Measurements from ENCODE around the gene EXOC3. TPM values are rescaled to one million over a fixed set of nuclear protein-coding genes. Genes with fewer than 3 reads are reported as not detected.

Gene EXOC3
- total RNA-seq, 1 experiment from 2014 or later, result 55.0 TPM

DNA sequence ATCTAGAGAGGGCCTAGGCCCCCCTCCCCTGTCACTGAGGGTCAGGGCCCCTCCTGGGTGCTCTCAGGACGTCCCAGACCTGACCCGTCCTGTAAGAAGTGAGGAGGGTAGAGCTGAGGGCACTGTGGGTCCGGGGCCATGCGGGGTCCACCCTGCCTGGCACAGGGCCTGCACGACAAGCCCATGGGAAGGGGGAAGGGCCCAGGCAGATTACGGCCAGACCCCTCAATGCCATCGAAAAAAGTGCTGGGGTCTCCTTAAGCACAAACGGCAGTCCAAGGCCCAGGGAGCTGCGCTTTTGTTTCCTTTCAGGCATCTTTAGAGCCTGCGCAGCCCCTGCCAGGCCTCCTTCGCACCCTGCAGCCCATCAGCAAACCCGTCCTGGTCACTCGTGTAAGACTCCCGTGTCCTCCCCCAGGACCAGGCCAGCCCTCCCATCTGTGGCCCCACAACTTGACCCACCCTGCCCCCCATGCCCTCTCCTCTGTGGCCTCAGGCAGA lies 4.4 kb upstream of the EXOC3 start:
- BruUV-seq (replicated peaks), result no TSS peak

DNA sequence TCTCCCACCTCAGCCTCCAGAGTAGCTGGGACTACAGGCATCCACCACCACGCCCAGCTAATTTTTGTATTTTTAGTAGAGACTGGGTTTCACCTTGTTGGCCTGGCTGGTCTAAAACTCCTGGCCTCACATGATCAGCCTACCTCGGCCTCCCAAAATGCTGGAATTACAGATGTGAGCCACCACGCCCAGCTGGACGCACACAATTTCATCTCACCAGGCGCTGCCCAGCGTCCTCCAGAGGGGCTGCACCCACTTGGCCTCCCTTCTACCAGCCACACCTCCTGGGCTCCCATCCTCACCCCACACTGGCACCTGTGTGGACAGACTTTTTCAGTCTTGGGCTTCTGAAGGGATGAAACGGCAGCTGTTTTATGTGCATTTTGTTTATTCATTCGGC lies 3.8 kb upstream of the EXOC3 start:
- no peak for DNase-seq (ENCODE audit: low read depth, low spot score)
- Histone ChIP-seq H3K36me3 (ENCODE audit: control insufficient read depth, insufficient read depth, low read length) (no peaks in the 10 kb centered on the region; the same call in 1 of the 2 replicates), H3K27me3 (ENCODE audit: control insufficient read depth, insufficient read depth, low read length) (no peaks in the 10 kb centered on the region), H3K4me3 (ENCODE audit: low read depth in 2 of 2, low read length in 2 of 2) (no peak overlapping the region), H3K9me3 (ENCODE audit: control insufficient read depth, insufficient read depth, low read depth, low read length) (no peaks in the 10 kb centered on the region), H3K4me1 (ENCODE audit: control insufficient read depth, insufficient read depth, low read length) (peaks cover 7% of the 10 kb centered on the region), H3K27ac (ENCODE audit: low read length) (no peak overlapping the region)
- POLR2A ChIA-PET, result no interaction called here
- in situ Hi-C loops (cut with HindIII; ENCODE audit: low pct_unique_long_range_greater_than_20kb, low sequenced_read_pairs), result no loop called here
- no peak for TF ChIP-seq SIN3A (IDR thresholded peaks at IDR 0.05; ENCODE audit: borderline replicate concordance, insufficient read depth, low read depth, low read length)
- no peak for TF ChIP-seq POLR2AphosphoS5 (IDR thresholded peaks at IDR 0.05; ENCODE audit: low read depth, low read length)
- TF ChIP-seq TCF7L2 (IDR thresholded peaks at IDR 0.05; ENCODE audit: low read depth, low read length), result no peak
- TF ChIP-seq, protein P1, sequence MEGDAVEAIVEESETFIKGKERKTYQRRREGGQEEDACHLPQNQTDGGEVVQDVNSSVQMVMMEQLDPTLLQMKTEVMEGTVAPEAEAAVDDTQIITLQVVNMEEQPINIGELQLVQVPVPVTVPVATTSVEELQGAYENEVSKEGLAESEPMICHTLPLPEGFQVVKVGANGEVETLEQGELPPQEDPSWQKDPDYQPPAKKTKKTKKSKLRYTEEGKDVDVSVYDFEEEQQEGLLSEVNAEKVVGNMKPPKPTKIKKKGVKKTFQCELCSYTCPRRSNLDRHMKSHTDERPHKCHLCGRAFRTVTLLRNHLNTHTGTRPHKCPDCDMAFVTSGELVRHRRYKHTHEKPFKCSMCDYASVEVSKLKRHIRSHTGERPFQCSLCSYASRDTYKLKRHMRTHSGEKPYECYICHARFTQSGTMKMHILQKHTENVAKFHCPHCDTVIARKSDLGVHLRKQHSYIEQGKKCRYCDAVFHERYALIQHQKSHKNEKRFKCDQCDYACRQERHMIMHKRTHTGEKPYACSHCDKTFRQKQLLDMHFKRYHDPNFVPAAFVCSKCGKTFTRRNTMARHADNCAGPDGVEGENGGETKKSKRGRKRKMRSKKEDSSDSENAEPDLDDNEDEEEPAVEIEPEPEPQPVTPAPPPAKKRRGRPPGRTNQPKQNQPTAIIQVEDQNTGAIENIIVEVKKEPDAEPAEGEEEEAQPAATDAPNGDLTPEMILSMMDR (IDR thresholded peaks at IDR 0.05), result no peak
- no peak for TF ChIP-seq REST (IDR thresholded peaks at IDR 0.05; ENCODE audit: insufficient read depth in 1 of 2, low read depth in 2 of 2, low read length in 1 of 2)
- CTCF ChIA-PET, result no interaction called here
- no TSS peak for BruUV-seq (replicated peaks)
- ATAC-seq, result no peak
- intact Hi-C loops (cut with micrococcal nuclease; ENCODE audit: unreplicated experiment), result no loop called here

More for the DNA sequence above, 4.4 kb upstream of the EXOC3 start:
- DNase-seq (ENCODE audit: low read depth, low spot score) (no peak), ATAC-seq (no peak)
- intact Hi-C loops (cut with micrococcal nuclease; ENCODE audit: unreplicated experiment), result no loop called here
- Histone ChIP-seq H3K36me3 (ENCODE audit: control insufficient read depth, insufficient read depth, low read length) (no peaks in the 10 kb centered on the region; the same call in 1 of the 2 replicates), H3K9me3 (ENCODE audit: control insufficient read depth, insufficient read depth, low read depth, low read length) (no peaks in the 10 kb centered on the region), H3K27me3 (ENCODE audit: control insufficient read depth, insufficient read depth, low read length) (no peaks in the 10 kb centered on the region), H3K4me1 (ENCODE audit: control insufficient read depth, insufficient read depth, low read length) (peaks cover 6% of the 10 kb centered on the region; the same call in 1 of the 2 replicates), H3K4me3 (ENCODE audit: low read depth in 2 of 2, low read length in 2 of 2) (no peak overlapping the region), H3K27ac (ENCODE audit: low read length) (no peak overlapping the region)
- ChIA-PET POLR2A (no interaction called here), CTCF (no interaction called here)
- in situ Hi-C loops (cut with HindIII; ENCODE audit: low pct_unique_long_range_greater_than_20kb, low sequenced_read_pairs), result no loop called here
- TF ChIP-seq SIN3A (IDR thresholded peaks at IDR 0.05; ENCODE audit: borderline replicate concordance, insufficient read depth, low read depth, low read length) (no peak), TCF7L2 (IDR thresholded peaks at IDR 0.05; ENCODE audit: low read depth, low read length) (no peak), POLR2AphosphoS5 (IDR thresholded peaks at IDR 0.05; ENCODE audit: low read depth, low read length) (no peak), REST (IDR thresholded peaks at IDR 0.05; ENCODE audit: insufficient read depth in 1 of 2, low read depth in 2 of 2, low read length in 1 of 2) (no peak)
- TF ChIP-seq, protein P1 (IDR thresholded peaks at IDR 0.05), result no peak
